HG03457 (cell line): ENCODE results near the gene SPRYD3.
"Not testable (repeated sequence)": the region's sequence is repeated elsewhere in the genome, so short reads cannot be mapped to it uniquely, and the experiment has no call there.

Experiments
- ATAC-seq: cut with Tn5 transposase; IDR thresholded peaks from one replicate; pipeline ENCODE4 v1.9.1; 2021; ENCODE audit warnings: moderate number of reproducible peaks; ENCODE audit not compliant: unreplicated experiment

Gene SPRYD3, protein sequence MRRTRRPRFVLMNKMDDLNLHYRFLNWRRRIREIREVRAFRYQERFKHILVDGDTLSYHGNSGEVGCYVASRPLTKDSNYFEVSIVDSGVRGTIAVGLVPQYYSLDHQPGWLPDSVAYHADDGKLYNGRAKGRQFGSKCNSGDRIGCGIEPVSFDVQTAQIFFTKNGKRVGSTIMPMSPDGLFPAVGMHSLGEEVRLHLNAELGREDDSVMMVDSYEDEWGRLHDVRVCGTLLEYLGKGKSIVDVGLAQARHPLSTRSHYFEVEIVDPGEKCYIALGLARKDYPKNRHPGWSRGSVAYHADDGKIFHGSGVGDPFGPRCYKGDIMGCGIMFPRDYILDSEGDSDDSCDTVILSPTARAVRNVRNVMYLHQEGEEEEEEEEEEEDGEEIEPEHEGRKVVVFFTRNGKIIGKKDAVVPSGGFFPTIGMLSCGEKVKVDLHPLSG

DNA sequence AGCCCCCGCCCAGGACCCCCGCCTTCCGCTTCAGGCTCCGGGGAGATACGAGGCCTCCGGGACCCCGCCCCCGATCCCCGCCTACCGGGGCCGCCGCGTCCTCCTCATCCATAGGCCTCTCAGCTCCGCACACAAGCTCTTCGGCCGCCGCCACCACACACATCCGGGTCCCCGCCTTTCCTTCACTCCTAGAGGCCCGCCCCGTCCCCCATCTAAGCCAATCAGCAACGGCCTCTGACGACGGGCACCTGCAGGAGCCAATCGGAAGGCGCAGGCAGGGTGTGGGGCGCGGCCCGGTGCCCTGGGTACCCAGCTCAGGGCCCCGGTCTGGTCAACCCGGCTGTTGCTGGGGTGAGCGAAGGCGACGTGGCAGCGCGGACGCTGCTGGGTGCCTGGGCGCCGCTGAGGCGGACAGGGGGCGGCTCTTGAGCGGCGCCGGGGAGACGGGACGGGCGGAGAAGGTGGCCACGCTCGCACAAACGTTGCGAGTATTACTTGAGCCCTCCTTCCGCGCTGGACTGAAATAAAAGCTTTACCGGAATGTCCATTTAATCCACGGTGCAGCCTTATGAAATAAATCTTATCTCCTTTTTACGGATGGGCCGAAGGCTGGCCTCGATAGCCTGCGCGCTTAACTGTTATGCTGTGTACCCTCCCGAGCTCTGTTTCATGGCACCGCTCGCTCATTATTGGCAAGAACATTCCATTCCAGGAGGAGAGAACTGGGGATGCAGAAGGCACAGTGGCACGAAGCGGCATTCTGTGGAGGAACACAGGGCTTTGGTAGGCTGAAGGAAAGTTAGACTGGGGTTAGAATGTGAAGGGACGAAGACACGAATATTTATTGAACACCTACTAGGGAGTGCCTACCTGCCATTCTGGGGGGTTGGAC, at the start of gene SPRYD3:
TSS of gene SPRYD3 (minus strand) at position 165 of the 892 bp plus-strand sequence. CDS start at position 108, 57 bp downstream.
- peak; percentile 94 for ATAC-seq

DNA sequence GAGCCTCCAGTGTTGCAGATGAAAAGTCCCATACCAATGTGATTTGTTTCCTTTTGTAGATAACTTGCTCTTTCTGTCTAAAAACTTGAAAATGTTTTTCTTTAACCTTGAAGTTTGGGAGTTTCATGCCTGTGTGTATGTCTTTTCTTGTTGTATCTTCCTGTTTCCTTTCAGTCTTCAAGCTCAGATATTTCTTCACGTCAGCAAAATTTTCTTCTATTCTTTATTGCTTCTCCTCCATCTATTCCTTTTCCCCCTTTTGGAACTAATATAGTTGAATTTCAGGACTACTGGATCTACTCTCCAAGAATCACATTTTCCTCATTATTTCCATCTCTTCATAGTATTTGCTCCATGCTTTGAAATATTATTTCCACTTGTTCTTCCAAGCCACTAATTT, 48.0 kb upstream of the SPRYD3 start:
- no peak for ATAC-seq

DNA sequence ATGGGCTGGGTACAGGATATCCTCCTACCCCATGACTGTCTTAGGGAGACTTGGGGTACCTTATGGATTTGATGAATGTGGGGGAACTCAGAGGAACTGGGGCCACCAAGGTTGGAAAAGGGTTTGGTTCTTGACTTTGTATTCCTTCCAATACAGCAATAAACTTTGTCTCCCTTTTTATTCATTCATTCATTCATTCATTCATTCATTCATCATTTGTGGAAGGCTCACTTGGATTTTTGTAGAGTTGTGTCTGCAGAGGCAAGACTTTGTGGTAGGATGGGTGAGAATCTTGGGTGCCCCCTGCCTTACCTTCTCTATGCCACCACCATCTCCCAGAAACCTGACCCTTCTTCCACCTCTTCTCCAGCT, 45.1 kb upstream of the SPRYD3 start:
- no peak for ATAC-seq

DNA sequence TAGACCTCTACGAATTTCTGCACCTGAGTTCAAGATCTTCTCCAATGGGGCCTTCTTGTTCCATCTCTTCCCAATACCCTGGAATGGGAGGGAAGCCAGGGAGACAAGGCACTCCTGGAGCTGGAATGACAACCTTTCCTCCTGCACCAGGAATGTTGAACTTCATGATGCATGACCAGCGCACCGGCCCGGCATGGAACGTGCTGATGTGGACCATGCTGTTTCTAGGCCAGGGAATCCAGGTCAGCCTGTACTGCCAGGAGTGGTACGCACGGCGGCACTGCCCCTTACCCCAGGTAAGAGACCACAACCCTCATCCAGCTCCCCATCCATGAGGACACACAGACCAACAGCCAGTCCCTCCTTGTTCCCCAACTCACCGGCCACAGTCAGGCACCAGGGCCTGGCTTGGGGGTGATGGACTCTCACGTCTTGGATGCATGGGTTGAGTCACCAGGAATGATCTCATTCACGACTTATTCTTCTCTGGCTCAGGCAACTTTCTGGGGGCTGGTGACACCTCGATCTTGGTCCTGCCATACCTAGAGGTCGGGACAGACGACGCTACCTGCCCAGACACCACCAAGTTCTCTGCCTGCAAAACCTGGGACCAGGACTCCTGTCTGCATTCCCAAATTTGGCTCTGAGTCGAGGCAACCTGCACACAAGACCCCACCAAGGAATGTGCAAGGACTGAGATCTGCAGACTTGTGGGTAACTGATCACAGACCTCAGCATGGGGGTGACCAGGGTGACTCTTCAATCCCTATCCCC, 44.6 kb upstream of the SPRYD3 start:
- no peak for ATAC-seq

GRCh38 chr12:53122961-53123468, 43.8 kb upstream of the SPRYD3 start:
- ATAC-seq = no peak

GRCh38 chr12:53120685-53121525, 41.7 kb upstream of the SPRYD3 start:
- no peak for ATAC-seq

DNA sequence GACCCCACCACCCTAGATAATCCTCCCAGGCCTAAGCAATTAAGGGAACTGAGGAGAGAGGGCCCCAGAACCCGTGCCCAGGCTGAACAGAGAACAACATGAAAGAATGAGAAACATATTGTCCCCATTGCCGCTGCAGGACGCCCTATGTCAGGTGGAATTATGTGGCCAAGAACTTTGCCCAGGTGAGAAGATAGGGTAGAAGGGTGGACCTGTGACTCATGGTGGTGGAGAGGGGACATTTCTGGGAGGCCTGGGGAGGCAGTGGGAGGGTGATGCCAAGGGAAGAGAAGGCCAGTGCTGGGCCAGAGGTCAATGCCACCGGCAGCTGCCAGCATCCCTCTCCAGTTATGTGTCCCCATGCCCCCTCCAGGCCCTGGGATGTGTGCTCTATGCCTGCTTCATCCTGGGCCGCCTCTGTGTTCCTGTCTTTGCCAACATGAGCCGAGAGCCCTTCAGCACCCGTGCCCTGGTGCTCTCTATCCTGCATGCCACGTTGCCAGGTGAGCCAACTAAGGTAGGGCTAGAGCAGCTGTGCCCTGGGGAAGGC, 39.6 kb upstream of the SPRYD3 start:
- ATAC-seq = no peak

DNA sequence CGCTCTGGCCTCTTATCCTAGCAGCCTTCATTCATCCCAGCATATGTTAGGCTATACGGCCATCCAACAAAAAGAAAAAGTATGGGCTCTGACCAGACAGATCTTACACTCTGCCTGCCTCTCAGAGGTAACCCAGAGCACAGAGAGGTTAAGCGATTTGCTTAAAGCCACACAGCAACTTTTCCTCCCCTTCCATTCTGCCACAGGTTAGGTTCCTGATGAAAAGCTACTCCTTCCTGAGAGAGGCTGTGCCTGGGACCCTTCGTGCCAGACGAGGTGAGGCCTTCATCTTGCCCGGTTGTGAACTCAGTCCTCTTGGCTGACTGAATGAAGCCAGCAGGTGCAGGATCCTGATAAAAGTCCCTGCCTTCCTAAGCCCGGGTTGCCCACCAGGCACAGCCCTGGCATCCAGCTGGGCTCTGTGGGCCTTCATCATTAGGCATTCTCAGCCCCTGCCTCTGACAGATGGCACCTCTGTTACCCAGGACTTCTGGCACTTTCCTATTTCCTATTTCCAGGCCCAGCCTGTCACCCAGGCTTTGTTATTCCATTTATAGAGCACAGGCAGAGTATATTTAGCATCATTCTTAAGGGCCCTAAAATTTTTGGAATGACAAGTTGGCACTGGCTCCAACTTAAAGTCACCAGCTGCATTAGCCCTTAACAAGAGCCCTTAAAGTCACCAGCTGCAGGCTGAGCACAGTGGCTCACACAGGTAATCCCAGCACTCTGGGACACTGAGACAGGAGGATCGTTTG, 36.9 kb upstream of the SPRYD3 start:
- ATAC-seq = no peak

DNA sequence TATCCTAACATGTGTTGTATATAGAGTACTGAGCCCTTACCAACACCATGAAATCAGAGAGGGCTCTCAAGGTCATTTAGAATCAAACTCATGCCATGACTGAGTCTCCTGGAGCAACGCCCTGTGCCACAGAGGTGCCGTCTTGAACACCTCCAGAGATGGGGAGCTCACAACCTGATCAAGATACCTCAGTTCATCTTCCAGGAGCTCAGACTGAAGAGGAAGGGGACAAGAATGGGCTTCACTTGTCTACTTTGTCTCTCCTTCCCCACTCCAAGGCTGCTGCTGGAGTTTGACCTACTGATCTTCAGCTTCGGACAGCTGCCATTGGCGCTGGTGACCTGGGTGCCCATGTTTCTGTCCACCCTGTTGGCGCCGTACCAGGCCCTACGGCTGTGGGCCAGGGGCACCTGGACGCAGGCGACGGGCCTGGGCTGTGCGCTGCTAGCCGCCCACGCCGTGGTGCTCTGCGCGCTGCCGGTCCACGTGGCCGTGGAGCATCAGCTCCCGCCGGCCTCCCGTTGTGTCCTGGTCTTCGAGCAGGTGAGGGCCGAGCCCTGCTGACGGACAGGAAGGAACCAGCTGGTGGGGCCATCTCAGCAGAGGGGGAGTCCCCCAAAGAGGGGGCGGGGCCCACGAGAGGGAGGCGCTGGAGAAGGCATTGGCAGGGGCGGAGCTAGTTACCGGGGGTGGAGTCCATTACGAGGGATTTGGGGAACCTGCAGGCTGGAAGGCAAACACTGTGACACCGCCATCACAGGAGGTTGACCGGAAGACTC, 36.1 kb upstream of the SPRYD3 start:
- no peak for ATAC-seq

DNA sequence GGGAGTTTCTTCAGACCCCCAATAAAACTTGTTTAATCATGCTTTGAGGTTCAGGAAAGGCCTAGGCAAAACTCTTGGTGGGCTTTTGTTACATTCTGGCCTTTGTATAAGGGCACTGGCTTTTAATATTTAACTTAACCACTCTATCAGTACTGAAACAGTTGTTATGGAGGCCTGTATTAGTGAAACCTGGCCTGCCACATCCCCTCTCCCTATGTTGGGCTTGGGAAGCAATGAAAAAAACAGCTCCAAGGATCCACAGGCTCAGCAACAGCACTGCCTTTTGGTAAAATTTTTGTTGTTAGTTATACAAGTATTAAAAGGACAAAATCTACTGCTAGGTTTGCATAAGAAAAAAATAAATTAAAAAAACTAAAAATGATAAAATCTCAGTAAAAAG, 34.8 kb upstream of the SPRYD3 start:
- no peak for ATAC-seq

DNA sequence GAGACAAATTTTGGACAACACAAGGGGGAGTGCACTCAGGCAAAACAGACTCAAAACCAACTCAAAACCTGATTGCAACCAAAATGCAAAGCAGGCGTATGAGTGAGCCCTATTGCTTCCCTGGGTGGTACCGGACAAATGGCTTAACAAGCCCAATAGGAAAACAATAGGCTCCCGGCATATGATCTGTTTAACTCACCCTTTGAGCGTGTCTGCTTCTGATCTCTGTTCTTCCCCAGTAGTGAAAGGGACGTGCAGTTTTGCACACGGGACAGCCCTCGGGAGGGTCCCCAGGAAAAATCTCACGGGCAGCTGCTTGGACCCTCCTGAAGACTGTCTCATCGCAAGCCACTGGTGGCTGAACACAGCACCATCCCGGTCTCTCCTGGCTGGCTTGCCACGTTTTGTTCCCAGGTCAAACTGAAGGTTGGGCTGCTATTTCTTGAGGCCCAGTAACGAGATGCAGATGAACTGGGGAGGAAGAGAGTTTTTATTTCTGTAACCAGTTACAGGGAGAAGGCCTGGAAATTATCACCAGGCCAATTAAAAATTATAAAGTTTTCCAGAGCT, 34.0 kb upstream of the SPRYD3 start:
- no peak for ATAC-seq

DNA sequence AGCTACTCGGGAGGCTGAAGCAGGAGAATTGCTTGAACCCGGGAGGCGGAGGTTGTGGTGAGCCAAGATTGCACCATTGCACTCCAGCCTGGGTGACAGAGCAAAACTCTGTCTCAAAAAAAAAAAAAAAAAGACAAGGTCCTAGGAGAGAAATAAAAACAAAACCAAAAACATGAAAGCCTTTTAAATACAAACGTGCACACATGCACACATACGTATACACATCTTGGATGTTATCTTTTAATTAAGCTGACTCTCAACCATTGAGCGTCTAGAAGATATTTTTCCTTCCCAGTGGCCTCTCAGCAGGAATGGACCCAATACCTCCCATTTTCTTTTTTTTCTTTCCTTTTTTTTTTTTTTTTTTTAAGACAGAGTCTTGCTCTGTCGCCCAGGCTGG, 33.2 kb upstream of the SPRYD3 start:
- ATAC-seq = not testable (repeated sequence)

GRCh38 chr12:53107122-53107521, 27.9 kb upstream of the SPRYD3 start:
- ATAC-seq = no peak

DNA sequence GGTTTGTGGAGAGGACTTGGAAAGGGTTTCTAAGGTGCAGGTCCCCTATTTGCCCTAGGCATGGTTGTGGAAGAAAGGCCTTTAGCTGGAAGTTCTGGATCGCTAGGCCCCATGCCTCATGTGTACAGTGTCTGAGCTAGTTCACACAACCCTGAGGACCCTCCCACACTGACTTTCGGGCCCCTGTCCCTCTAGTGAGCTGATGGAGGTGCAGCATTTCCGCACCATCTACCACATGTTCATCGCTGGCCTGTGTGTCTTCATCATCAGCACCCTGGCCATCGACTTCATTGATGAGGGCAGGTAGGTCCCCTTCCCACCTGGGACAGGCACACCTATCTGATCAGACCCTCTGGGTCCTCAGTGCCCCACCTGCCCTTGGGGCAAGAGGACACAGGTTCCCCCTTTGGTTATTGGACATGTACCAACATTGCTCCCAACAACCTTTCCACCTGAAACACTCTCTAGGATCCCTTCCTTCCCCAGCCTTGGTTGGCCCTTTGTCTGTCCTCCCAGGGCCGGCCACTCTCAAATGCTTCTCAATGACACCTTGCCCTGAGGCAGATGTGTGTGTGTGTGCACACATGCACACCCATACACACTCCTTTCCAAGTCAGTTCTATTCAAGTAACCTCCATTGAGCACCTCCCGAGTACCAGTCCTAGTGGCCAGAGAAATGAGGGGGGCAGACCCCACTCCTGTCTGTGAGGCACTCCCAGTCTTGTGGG, 26.7 kb upstream of the SPRYD3 start:
- no peak for ATAC-seq

DNA sequence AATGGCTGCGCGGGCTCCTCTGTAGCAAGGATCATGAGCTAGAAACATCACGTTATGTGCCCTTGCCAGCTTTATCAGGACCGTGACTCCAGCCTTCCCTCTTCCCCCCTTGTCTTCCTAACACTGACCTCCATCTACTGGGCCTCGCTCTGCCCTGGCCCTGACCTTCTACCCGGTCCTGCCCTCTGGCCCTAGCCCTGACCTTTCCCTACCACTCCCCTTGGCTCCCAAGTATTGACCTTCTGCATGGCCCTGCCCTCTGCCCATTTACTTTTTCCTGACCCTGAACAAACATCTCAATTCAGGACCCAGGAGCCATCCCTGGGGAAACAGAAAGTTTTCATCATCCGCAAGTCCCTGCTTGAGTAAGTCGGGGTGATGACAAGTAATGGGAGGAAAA, 26.1 kb upstream of the SPRYD3 start:
- ATAC-seq = no peak

DNA sequence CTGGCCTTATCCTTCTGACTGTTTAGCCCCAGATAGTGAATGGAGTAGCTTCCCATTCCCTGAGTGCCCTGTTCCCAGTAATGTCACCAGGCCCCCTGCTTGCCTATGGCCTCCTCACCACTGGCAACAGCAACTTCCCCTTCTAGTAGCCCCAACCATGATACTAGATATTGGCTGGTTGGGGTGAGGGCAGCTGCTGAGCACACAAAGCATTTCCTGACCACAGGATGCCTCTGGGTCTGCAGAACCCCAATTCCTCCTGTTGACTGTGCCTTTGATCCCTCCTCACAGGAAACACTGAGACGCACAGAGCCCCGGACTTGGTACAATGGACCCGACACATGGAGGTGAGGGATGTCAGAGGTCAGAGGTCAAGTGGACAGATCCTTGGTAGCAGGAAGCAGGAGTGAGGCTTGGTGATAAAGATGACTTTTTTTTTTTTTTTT, 24.7 kb upstream of the SPRYD3 start:
- ATAC-seq = no peak
